GM18517 (cell line): Measurements from ENCODE around the gene KRT6A.

Source experiments
- ATAC-seq: cut with Tn5 transposase; IDR thresholded peaks from one replicate; pipeline ENCODE4 v1.9.1; 2021; ENCODE audit warnings: mild to moderate bottlenecking, moderate library complexity; ENCODE audit not compliant: unreplicated experiment

KRT6A gene

GRCh38 chr12:52438305-52439301 lies 54.5 kb downstream of the KRT6A start:
- ATAC-seq, result no peak

GRCh38 chr12:52437508-52437907 lies 55.5 kb downstream of the KRT6A start:
- no peak for ATAC-seq
